Measurements from ENCODE around the gene ST3GAL3. TPM values are rescaled to one million over a fixed set of nuclear protein-coding genes. Genes with fewer than 3 reads are reported as not detected.

Gene ST3GAL3
- total and polyA plus RNA-seq, 7 donors: 7.2 to 31.4 (median 21.3) TPM

- no peak overlapping the region for H3K27ac ChIP-seq
- no peaks in the 10 kb centered on the region for H3K9me3 ChIP-seq
- peaks cover 0 to 31% (median 24%) of the 10 kb centered on the region in 4 donors for H3K4me1 ChIP-seq
- no peak for TF ChIP-seq POLR2AphosphoS5 (IDR thresholded peaks at IDR 0.05)
- no peak for TF ChIP-seq CTCF (IDR thresholded peaks at IDR 0.05)
- TF ChIP-seq EP300 (IDR thresholded peaks at IDR 0.05): no peak
- no peak for TF ChIP-seq POLR2A (IDR thresholded peaks at IDR 0.05)
- WGBS, 2 donors: 92 to 95% methylated on average over 4 of the region's 4 CpGs
- peaks cover 0 to 20% (median 8%) of the 10 kb centered on the region in 4 donors for H3K36me3 ChIP-seq
- no peaks in the 10 kb centered on the region for H3K27me3 ChIP-seq
- no peak for DNase-seq
- intact Hi-C loops (cut with DNase I): no loop called here
- H3K4me3 ChIP-seq: no peak overlapping the region
These were observed 244.0 kb downstream of the ST3GAL3 start for GRCh38 chr1:43951021-43951985.

GRCh38 chr1:43952731-43953346, 245.5 kb downstream of the ST3GAL3 start:
- no peak overlapping the region for H3K27ac ChIP-seq
- peaks cover 0 to 23% (median 16%) of the 10 kb centered on the region in 4 donors for H3K4me1 ChIP-seq
- no peaks in the 10 kb centered on the region for H3K27me3 ChIP-seq
- H3K9me3 ChIP-seq: no peaks in the 10 kb centered on the region
- H3K36me3 ChIP-seq: peaks cover 0 to 35% (median 18%) of the 10 kb centered on the region in 4 donors
- no peak for DNase-seq
- WGBS, 2 donors: 85 to 89% methylated on average over 8 of the region's 8 CpGs
- H3K4me3 ChIP-seq: no peak overlapping the region
- TF ChIP-seq POLR2AphosphoS5 (IDR thresholded peaks at IDR 0.05) (no peak), POLR2A (IDR thresholded peaks at IDR 0.05) (no peak), EP300 (IDR thresholded peaks at IDR 0.05) (no peak), CTCF (IDR thresholded peaks at IDR 0.05) (no peak)
- intact Hi-C loops (cut with DNase I): no loop called here

- Histone ChIP-seq H3K4me3 (no peak overlapping the region), H3K36me3 (peaks cover 0 to 40% (median 23%) of the 10 kb centered on the region in 4 donors), H3K27ac (no peak overlapping the region), H3K9me3 (no peaks in the 10 kb centered on the region), H3K4me1 (peaks cover 0 to 17% (median 11%) of the 10 kb centered on the region in 4 donors), H3K27me3 (no peaks in the 10 kb centered on the region)
- intact Hi-C loops (cut with DNase I): no loop called here
- 83 to 84% methylated on average over 3 of the region's 3 CpGs for WGBS, 2 donors
- DNase-seq: no peak
- no peak for TF ChIP-seq POLR2AphosphoS5 (IDR thresholded peaks at IDR 0.05)
- no peak for TF ChIP-seq EP300 (IDR thresholded peaks at IDR 0.05)
- TF ChIP-seq POLR2A (IDR thresholded peaks at IDR 0.05): no peak
- TF ChIP-seq CTCF (IDR thresholded peaks at IDR 0.05): no peak
These were observed 246.0 kb downstream of the ST3GAL3 start for GRCh38 chr1:43953361-43953760.

GRCh38 chr1:43954036-43954435, 246.7 kb downstream of the ST3GAL3 start:
- 92 to 93% methylated on average over 5 of the region's 5 CpGs for WGBS, 2 donors
- TF ChIP-seq POLR2AphosphoS5 (IDR thresholded peaks at IDR 0.05) (no peak), EP300 (IDR thresholded peaks at IDR 0.05) (no peak), CTCF (IDR thresholded peaks at IDR 0.05) (no peak), POLR2A (IDR thresholded peaks at IDR 0.05) (no peak)
- no peak overlapping the region for H3K4me3 ChIP-seq
- peaks cover 0 to 47% (median 30%) of the 10 kb centered on the region in 4 donors for H3K36me3 ChIP-seq
- H3K27ac ChIP-seq: no peak overlapping the region
- no peaks in the 10 kb centered on the region for H3K9me3 ChIP-seq
- no peaks in the 10 kb centered on the region for H3K27me3 ChIP-seq
- peaks cover 0 to 11% (median 4%) of the 10 kb centered on the region in 4 donors for H3K4me1 ChIP-seq
- intact Hi-C loops (cut with DNase I): no loop called here
- no peak for DNase-seq
